GM12865 (cell line): ENCODE data around the gene GOLGA3.
"Not testable (repeated sequence)": the region's sequence is repeated elsewhere in the genome, so short reads cannot be mapped to it uniquely, and the experiment has no call there.

Experiments used
- DNase-seq: peaks from one replicate; pipeline ENCODE4 v3.0.0; 2010; ENCODE audit warnings: low read depth
- H3K4me3 ChIP-seq: 2 replicates; pipeline ENCODE4 v1.5.1; 2011; ENCODE audit warnings: mild to moderate bottlenecking, low read depth, low read length, control low read depth
- TF ChIP-seq, protein P1 (sequence below): IDR thresholded peaks from 2 replicates; pipeline ENCODE4 v1.5.1; 2011; ENCODE audit warnings: low read length, control low read depth, low read depth, inconsistent platforms; ENCODE audit not compliant: insufficient read depth; ENCODE audit errors: missing control alignments

GOLGA3 gene

DNA sequence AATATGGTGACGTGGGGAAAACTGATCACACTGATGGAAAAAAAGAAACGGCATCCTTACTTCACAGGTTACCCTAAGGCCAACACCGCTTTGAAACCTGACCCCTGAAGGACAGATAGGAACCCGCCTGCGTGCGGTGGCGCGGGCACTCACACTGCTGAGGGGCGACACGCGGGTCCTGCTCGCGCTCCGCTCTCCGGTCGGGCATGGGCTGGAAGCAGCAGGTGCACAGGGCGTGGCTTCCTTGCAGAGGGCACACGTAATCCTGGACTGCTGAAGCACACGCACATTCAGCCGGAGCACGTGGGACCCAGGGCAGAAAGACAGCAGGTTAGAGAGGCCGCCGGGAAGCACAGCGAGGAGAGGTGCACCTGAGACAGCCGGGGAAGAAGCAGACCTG, 22.8 kb upstream of the GOLGA3 start:
- no peak overlapping the region for H3K4me3 ChIP-seq
- DNase-seq: no peak
- TF ChIP-seq, protein P1, sequence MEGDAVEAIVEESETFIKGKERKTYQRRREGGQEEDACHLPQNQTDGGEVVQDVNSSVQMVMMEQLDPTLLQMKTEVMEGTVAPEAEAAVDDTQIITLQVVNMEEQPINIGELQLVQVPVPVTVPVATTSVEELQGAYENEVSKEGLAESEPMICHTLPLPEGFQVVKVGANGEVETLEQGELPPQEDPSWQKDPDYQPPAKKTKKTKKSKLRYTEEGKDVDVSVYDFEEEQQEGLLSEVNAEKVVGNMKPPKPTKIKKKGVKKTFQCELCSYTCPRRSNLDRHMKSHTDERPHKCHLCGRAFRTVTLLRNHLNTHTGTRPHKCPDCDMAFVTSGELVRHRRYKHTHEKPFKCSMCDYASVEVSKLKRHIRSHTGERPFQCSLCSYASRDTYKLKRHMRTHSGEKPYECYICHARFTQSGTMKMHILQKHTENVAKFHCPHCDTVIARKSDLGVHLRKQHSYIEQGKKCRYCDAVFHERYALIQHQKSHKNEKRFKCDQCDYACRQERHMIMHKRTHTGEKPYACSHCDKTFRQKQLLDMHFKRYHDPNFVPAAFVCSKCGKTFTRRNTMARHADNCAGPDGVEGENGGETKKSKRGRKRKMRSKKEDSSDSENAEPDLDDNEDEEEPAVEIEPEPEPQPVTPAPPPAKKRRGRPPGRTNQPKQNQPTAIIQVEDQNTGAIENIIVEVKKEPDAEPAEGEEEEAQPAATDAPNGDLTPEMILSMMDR: no peak

DNA sequence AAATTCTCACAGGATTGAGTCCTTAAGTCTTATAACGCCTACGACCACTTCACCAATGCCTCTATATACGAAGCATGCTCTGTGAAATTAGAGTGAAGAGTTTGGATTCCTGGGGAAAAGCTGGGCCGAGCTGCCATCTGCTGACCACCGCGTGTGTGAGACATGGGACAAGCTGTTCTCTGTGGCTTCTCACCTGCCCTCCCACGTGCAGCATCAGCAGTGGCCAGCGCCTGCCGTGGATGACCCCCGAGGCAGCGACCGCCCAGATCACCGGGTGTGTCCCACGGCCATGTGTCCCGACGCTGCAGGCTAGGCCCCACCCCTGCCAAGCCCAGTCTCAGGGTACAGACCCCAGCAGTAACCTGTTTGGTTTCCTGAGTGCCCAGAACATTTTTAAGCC, 21.6 kb upstream of the GOLGA3 start:
- no peak overlapping the region for H3K4me3 ChIP-seq
- TF ChIP-seq, protein P1: no peak
- no peak for DNase-seq

GRCh38 chr12:132848521-132848920, 19.9 kb upstream of the GOLGA3 start:
- TF ChIP-seq, protein P1: no peak

GRCh38 chr12:132847363-132848356, 19.0 kb upstream of the GOLGA3 start:
- TF ChIP-seq, protein P1: no peak
- H3K4me3 ChIP-seq: no peak overlapping the region
- DNase-seq: no peak

More at GRCh38 chr12:132848521-132848920, 19.9 kb upstream of the GOLGA3 start:
- no peak for DNase-seq
- H3K4me3 ChIP-seq: no peak overlapping the region

DNA sequence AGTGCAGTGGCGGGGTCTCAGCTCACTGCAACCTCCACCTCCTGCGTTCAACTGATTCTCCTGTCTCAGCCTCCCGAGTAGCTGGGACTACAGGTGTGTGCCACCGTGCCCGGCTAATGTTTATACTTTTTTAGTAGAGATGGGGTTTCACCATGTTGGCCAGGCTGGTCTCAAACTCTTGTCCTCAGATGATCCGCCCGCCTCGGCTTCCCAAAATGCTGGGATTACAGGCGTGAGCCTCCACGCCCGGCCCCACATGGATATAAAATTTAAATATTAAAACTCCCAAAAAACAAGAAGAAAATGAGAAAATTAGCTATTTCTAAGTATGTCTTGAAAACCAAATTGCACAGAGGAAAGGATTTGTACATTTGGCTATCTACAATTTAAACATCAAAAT, 16.0 kb upstream of the GOLGA3 start:
- not testable (repeated sequence) for H3K4me3 ChIP-seq, DNase-seq

DNA sequence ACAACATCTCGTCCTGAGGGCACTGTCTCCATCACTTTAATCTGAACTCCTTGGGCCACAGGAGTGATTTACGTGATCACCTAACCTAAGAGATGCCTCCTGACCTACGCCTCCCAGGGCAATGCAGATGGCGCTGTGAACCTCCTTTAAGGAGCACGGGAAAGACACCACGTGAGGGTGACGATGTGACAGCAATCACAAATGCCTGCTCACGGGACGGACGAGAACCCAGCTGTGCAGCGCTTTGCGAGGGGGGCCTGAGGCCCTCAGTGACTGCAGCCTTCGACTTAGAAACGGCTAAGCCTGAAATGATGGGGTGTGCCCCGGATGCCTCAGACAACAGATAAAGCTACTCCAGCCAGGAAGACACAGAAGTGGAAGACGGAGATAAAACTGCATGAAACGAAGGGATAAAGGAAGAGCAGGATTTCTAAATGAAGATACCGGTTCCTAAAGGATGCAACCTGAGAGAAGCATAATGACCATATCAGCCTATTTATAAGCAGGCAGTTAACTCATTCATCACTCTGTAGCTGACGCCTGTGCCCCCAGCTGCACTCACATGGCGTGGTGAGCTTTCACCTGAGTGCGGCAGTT, 13.9 kb upstream of the GOLGA3 start:
- no peak overlapping the region for H3K4me3 ChIP-seq
- no peak for DNase-seq
- TF ChIP-seq, protein P1: no peak

DNA sequence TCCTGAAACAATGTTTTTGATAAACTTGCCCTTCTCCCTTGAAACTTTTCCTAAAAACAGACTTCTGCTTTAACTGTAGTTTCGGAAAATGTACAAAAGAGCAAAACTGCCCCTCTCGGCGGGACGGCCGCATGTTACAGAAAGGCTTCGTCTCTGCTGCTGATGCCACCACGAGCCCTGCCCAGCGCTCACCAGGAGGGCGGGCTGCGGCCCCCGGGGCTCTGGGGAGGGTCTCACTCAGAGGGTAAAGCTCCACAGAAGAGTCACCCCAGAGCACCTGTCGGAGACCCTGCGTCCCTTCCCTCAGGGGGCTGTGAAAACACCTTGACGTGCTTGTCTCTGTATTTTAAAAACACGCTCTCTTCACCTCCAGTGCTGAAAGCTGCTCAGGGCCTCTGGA, 12.5 kb upstream of the GOLGA3 start:
- no peak for DNase-seq
- no peak overlapping the region for H3K4me3 ChIP-seq
- TF ChIP-seq, protein P1: no peak
